ENCODE measurements around the gene CGA.

DNA sequence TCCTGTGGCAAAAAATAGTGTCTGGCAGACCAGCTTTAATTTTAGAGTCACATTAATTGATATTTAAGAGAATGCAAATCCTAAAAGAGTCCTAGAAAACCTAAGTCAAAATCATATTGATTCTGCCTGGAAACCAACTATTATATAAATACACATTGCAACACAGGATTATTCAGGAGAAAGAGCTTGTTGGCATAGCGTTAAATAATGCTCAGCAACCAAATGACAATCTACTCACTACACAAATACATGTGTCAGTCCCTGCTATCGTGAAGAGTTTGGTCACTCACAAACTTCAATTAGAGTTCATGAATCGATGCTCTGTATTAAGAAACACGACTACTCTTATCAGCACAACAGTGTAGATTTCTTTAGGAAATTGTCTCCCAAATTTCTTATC is 54.2 kb downstream of the CGA start:
- TF ChIP-seq CTCF (IDR thresholded peaks at IDR 0.05) = no peak
- no peak for TF ChIP-seq POLR2A (IDR thresholded peaks at IDR 0.05)
